Jurkat, Clone E6-1 (cell line): ENCODE measurements around the gene AMER2.

Experiments used
- DNase-seq: peaks from one replicate; pipeline ENCODE4 v3.0.0-alpha.2; 2011; ENCODE audit warnings: low read depth, low spot score
- H3K4me3 ChIP-seq: 2 replicates; pipeline ENCODE4 v1.5.1; 2011; ENCODE audit warnings: mild to moderate bottlenecking, low read length, control low read depth, moderate library complexity

AMER2 gene

DNA sequence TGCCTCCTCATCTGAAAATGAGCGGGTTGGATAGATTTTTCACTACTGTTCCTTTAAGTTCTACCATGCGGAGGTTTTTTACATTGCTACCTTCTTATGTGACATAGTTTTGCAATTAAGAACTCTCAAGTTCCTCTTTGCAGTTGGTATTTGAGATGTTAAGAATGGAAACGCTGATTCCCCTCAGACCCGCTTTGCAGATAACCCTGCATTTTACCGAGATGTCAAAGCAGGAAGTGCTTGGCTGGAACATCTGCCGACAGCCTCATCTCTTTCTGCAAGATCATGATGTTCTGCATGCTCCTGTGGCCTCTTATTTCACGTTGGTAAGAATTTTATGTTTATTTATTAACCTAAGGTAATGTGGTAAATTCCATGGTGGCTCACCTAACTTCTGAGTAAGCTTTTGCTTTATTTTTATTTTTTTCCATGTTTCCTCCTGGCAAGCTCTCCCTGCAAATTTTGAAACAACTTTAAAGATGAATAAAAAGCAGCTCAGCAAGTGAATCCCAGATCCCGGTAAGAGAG is 53.6 kb downstream of the AMER2 start:
- no peak for DNase-seq
- H3K4me3 ChIP-seq, result no peak overlapping the region

DNA sequence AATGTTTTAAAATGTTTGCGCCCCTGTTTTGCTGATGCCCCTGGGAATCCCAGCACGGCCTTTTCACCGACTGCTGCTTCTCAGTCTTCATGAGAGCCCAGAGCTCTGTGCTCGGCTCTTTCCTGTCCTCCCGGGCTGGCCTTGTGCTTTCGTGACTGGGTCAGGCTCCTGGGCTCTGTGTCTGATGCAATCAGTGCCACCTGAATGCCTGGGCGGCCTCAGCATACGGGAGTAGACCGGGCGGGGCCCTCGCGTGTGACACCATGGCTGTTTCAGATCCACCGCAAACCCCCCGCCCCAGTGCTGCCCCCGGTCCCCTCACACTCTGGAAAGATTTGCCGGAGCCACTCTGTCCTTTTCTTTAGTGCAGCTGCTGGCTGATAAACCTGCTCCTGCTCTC is 54.8 kb downstream of the AMER2 start:
- DNase-seq, result no peak

DNA sequence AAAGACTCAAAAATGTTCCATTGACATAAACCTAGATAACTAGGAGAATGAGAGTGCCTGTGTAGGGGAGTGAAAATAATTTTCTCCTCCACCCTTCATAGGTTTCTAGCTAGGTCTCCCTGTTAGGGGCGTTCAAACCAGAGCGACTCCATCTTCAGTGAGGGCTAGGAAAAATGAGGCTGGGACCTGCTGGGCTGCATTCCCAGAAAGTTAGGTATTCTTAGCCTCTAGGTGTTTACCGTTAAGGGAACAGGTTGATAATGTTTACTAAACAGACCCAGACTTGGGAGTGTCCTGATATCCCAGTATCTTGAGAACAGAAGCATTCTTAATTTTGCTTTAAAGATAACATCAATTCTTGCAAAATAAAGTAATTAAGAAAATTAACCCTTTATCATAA is 56.0 kb downstream of the AMER2 start:
- no peak for DNase-seq
- H3K4me3 ChIP-seq, result no peak overlapping the region

More for the DNA sequence above, 54.8 kb downstream of the AMER2 start:
- H3K4me3 ChIP-seq, result no peak overlapping the region

DNA sequence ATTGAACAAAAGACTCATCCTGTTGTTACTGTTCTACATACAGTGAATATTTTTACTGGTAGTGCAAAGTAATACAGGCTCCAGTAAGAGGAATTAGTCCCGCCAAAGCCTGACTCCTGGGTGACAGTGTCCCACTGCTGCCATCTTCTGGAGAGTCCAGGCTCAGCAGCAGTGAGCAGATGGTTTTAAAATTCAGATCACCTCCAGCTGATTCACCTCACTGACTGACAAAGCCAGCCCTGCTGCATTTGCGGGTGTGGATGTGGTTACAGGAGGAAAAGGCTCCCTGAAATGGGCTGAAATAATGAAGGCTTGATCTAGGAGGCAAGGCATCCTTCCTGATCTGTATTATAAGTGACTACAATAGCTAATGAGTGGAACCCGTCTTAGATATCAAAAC is 57.9 kb downstream of the AMER2 start:
- no peak overlapping the region for H3K4me3 ChIP-seq
- peak; percentile 76 for DNase-seq

DNA sequence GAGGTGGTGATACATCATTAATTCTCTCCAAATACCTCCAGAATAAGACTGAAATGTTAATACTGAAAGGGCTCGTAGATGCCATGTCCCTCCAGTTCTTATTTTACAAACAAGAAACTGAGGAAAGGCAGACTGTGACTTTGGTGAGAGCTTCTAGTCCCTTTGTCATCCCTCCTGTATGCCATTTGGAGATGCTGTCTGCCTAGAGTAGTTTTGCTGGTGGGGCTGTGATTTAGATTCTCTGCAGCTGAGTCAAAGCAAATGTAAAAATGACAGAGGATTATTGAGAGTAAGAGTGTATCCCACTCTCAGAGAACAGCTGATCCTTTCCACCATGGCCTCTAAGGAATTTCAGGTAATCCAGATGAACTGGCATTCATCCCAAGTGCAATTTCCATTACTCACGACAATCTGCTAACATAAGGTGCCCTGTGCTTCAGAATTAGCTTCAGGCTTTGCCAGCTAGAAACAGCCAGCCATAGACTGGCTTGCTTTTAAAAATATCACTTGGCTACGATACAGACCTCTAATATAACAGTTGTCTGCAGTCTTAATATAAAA is 59.3 kb downstream of the AMER2 start:
- H3K4me3 ChIP-seq, result no peak overlapping the region
- DNase-seq, result no peak
